Cardiac muscle cell (in vitro differentiated cells and primary cell): ENCODE measurements around the gene RNLS. TPM values are rescaled to one million over a fixed set of nuclear protein-coding genes. Genes with fewer than 3 reads are reported as not detected.
"Not testable (repeated sequence)": the region's sequence is repeated elsewhere in the genome, so short reads cannot be mapped to it uniquely, and the experiment has no call there.

ENCODE experiments used
- DNase-seq, 2 donors: peaks; one replicate each; pipeline versions ENCODE4 v3.0.0 to v3.0.0-alpha.2; 2010 to 2017; ENCODE audit warnings: low read depth in 1 of 2, low spot score in 1 of 2
- H3K27ac ChIP-seq: fragments of 200-600 bp; sonication (generic); 2 replicates; pipeline ENCODE4 v1.5.1; 2016
- H3K27me3 ChIP-seq: fragments of 200-600 bp; sonication (generic); 2 replicates; pipeline ENCODE4 v1.6.0; 2016; ENCODE audit warnings: control low read depth
- H3K36me3 ChIP-seq: fragments of 200-600 bp; sonication (generic); 2 replicates; pipeline ENCODE4 v1.5.1; 2016; ENCODE audit warnings: control low read depth
- H3K4me1 ChIP-seq: fragments of 200-600 bp; sonication (generic); 2 replicates; pipeline ENCODE4 v1.8.1; 2017; ENCODE audit warnings: low read depth, mild to moderate bottlenecking, mixed run types
- H3K4me3 ChIP-seq: fragments of 200-600 bp; sonication (generic); 2 replicates; pipeline ENCODE4 v1.5.1; 2016; ENCODE audit warnings: mild to moderate bottlenecking
- H3K9me3 ChIP-seq: fragments of 200-600 bp; sonication (generic); 2 replicates; pipeline ENCODE4 v1.5.1; 2017; ENCODE audit warnings: low read depth, mild to moderate bottlenecking, control low read depth
- polyA plus RNA-seq: library from polyadenylated mRNA; unstranded; fragments of >200 nt; fragmentation: Nextera tagmentation; extraction: Ambion mirVana; gene quantifications from 2 replicates; pipeline ENCODE4 v1.2.1, GENCODE V29; 2016
- total RNA-seq: library from RNA; depleted of rRNA; stranded (reverse); fragments of >200 nt; gene quantifications from 2 replicates; pipeline ENCODE4 v1.2.3, GENCODE V29; 2016
- TF ChIP-seq, protein P1 (sequence below): IDR thresholded peaks from 2 replicates; pipeline ENCODE4 v1.5.1; 2012; ENCODE audit warnings: low read depth, mild to moderate bottlenecking, low read length

RNLS gene
- total and polyA plus RNA-seq, 2 experiments from 2014 or later, result 6.9 to 13.9 TPM

DNA sequence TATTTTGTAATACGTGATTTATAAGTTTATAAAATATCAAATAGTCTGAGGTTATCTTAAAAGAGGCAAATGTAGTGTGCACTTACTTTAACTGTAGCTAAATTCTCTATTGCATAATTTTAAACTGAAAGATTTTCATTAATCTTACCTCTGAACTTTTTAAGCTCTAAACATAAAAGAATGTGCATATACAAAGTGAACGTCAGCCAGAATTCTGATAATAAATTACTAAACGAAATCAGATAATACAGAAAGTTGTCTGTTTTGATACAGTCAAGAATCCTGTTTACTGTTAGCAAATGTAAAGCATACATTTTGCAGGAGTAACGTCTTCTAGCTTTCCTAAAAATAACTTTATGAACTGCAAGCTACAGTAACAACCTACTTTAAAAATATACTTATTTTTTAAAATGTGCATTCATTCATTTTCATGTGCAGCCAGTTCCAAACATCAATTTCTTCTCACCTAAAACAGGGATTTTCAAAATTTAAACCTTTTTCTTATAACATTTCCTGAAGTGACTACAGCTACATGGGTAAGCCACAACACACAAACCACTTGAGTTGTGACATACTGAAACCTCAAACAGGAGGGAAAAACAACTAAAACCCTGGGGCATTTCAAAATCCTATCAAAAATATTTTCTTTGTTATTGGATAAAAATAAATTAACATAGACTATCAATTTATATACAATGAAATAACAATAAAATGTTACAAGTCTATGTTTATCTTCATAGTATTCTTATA lies 92.7 kb downstream of the RNLS start:
- H3K27me3 ChIP-seq, result no peaks in the 10 kb centered on the region
- no peak overlapping the region for H3K4me3 ChIP-seq
- H3K36me3 ChIP-seq, result no peaks in the 10 kb centered on the region
- TF ChIP-seq, protein P1, sequence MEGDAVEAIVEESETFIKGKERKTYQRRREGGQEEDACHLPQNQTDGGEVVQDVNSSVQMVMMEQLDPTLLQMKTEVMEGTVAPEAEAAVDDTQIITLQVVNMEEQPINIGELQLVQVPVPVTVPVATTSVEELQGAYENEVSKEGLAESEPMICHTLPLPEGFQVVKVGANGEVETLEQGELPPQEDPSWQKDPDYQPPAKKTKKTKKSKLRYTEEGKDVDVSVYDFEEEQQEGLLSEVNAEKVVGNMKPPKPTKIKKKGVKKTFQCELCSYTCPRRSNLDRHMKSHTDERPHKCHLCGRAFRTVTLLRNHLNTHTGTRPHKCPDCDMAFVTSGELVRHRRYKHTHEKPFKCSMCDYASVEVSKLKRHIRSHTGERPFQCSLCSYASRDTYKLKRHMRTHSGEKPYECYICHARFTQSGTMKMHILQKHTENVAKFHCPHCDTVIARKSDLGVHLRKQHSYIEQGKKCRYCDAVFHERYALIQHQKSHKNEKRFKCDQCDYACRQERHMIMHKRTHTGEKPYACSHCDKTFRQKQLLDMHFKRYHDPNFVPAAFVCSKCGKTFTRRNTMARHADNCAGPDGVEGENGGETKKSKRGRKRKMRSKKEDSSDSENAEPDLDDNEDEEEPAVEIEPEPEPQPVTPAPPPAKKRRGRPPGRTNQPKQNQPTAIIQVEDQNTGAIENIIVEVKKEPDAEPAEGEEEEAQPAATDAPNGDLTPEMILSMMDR, result no peak
- peak in 1 of 2 donors; percentile 31 for DNase-seq
- no peaks in the 10 kb centered on the region for H3K9me3 ChIP-seq
- no peak overlapping the region for H3K27ac ChIP-seq
- H3K4me1 ChIP-seq, result no peaks in the 10 kb centered on the region

DNA sequence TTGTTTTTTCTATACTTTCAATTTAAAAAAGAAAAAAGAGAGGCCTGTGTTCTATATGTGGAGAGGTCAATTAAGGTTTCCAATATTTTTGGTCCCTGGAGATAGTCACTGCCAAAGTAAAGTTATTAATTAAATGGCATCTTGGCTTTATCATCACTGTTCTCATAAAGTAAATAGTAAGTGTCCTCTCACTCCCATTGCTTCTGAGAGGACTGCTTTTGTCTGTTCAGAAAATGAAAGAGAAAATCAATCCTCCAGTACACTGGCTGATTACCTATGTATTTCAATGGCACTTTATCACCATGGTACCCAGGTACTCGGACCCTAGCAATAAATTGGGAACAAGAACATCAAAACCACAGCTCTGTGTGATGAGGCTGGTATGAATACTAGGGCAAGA lies 94.0 kb downstream of the RNLS start:
- H3K27me3 ChIP-seq, result no peaks in the 10 kb centered on the region
- no peak overlapping the region for H3K4me3 ChIP-seq
- DNase-seq, result no peak
- TF ChIP-seq, protein P1, result no peak
- H3K9me3 ChIP-seq, result no peaks in the 10 kb centered on the region
- H3K4me1 ChIP-seq, result no peaks in the 10 kb centered on the region
- no peak overlapping the region for H3K27ac ChIP-seq
- H3K36me3 ChIP-seq, result no peaks in the 10 kb centered on the region

DNA sequence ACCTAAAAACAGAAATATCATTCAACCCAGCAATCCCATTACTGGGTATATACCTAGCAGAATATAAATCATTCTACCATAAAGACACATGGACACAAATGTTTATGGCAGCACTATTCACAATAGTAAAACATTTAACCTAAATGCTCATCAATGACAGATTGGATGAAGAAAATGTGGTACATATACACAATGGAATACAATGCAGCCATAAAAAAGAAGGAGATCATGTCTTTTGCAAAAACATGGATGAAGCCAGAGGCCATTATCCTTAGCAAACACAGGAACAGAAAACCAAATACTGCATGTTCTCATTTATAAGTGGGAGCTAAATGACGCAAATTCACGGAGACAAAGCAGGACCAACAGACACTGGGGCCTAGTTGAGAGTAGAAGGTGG lies 96.3 kb downstream of the RNLS start:
- not testable (repeated sequence) for H3K9me3 ChIP-seq, H3K4me3 ChIP-seq, H3K36me3 ChIP-seq, DNase-seq, H3K27me3 ChIP-seq, H3K27ac ChIP-seq, H3K4me1 ChIP-seq

DNA sequence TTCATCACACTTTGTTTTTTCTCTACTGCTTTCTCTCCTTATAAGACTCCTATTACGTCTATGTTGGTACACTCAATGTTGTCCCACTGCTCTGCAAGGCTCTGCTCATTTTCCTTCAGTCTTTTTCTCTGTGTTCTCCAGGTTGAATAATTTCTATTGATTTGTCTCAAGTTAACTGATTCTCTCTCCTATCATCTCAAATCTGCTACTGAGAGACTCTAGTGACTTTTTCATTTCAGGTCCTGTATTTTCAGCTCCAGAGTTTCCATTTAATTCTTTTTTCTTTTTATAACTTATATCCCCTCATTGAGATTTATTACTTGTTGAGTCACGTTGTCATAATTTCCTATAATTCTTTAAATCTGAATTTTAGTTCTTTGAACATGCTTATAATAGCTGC lies 100.9 kb downstream of the RNLS start:
- Histone ChIP-seq H3K9me3 (no peaks in the 10 kb centered on the region), H3K27me3 (no peaks in the 10 kb centered on the region), H3K4me1 (no peaks in the 10 kb centered on the region), H3K27ac (no peak overlapping the region), H3K36me3 (no peaks in the 10 kb centered on the region), H3K4me3 (no peak overlapping the region)
- TF ChIP-seq, protein P1, result no peak
- no peak for DNase-seq

DNA sequence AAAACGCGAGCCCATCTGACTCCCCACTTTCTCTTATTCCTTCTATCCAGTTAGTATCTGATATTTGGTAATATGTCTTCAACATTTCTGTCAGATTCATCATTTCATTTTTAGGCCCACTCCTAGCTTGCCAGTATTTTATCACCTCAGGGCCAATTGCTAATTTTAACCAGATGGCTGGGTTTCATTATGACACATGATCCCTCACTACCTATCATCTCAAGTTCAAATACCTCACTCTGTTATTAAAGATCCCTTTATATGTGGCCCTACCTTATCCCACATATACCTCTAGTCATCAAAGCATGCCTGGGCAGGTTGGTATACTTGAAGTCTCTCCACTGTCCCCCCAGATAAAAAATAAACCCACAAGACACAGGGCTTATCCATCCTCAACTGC lies 104.9 kb downstream of the RNLS start:
- H3K27me3 ChIP-seq, result no peaks in the 10 kb centered on the region
- H3K4me1 ChIP-seq, result peaks cover 10% of the 10 kb centered on the region
- H3K9me3 ChIP-seq, result no peaks in the 10 kb centered on the region
- no peak for DNase-seq
- TF ChIP-seq, protein P1, result no peak
- H3K36me3 ChIP-seq, result no peaks in the 10 kb centered on the region
- no peak overlapping the region for H3K27ac ChIP-seq
- no peak overlapping the region for H3K4me3 ChIP-seq

DNA sequence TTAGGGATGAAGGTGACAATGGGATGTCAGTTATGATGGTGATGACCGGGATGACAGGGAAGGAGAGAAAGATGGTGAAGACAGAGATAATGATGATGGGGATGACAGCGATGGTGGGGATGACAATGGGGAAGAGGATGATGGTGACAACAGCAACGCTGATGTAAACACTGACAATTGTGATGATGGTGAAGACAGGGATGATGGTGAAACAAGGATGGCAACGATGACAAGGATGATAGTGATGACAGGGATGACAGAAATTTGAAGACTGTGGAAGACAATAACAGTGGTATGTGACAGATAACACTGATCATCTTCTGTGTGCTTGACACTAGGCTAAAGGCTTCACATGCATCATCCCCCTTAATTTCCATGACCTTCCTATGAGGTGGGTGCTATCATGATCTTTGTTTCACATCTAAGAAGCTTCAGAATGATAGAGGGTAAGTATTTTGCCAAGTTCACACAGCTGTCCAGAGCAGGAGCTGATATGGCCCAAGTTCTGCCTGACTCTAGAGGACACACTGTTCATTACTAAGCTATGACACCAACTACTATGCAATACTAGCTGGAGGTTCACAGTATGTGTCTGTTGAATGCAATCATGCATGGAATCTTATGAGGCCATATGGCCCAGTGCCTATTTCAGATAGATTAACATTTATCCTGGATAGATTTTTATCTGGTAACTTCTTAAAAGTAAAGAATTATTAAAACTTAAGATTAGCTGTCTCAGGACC lies 105.6 kb downstream of the RNLS start:
- Histone ChIP-seq H3K27ac (no peak overlapping the region), H3K4me3 (no peak overlapping the region), H3K4me1 (peaks cover 10% of the 10 kb centered on the region), H3K36me3 (no peaks in the 10 kb centered on the region), H3K9me3 (no peaks in the 10 kb centered on the region), H3K27me3 (no peaks in the 10 kb centered on the region)
- no peak for DNase-seq
- TF ChIP-seq, protein P1, result no peak
